ENCODE data around the gene NPAT. TPM values are rescaled to one million over a fixed set of nuclear protein-coding genes. Genes with fewer than 3 reads are reported as not detected.

NPAT gene
- total RNA-seq, 4 donors from 2014 or later = 9.5 to 14.9 (median 12.4) TPM

- Histone ChIP-seq H3K9me3 (no peaks in the 10 kb centered on the region), H3K27me3 (no peaks in the 10 kb centered on the region), H3K4me1 (peaks cover 9 to 57% (median 11%) of the 10 kb centered on the region in 3 donors), H3K36me3 (peaks cover 3 to 29% of the 10 kb centered on the region in 2 donors), H3K27ac (peak overlapping the region in 3 of 4 donors; percentile 84 to 98 (median 95)), H3K4me3 (no peak overlapping the region)
- no peak for ATAC-seq
- WGBS, 2 donors (ENCODE audit: low coverage in 1 of 2) = 83 to 89% methylated on average over 13 to 14 of the region's 14 CpGs
- TF ChIP-seq EP300 (IDR thresholded peaks at IDR 0.05) = no peak
Measured at GRCh38 chr11:108224911-108225786, 2.7 kb upstream of the NPAT start.

GRCh38 chr11:108224366-108224765 is 1.9 kb upstream of the NPAT start:
- H3K36me3 ChIP-seq = peaks cover 3 to 21% of the 10 kb centered on the region in 2 donors
- H3K9me3 ChIP-seq = no peaks in the 10 kb centered on the region
- H3K27ac ChIP-seq = peak overlapping the region; percentile 44 to 98 (median 90)
- WGBS, 2 donors (ENCODE audit: low coverage in 1 of 2) = 69 to 77% methylated on average over 4 of the region's 4 CpGs
- no peaks in the 10 kb centered on the region for H3K27me3 ChIP-seq
- H3K4me1 ChIP-seq = peaks cover 9 to 65% (median 15%) of the 10 kb centered on the region in 3 donors
- peak overlapping the region in 1 of 2 donors; percentile 82 for H3K4me3 ChIP-seq
- no peak for ATAC-seq
- TF ChIP-seq CTCF (IDR thresholded peaks at IDR 0.05) (no peak), POLR2AphosphoS5 (IDR thresholded peaks at IDR 0.05) (no peak), POLR2A (IDR thresholded peaks at IDR 0.05) (no peak), EP300 (IDR thresholded peaks at IDR 0.05) (no peak)

GRCh38 chr11:108223348-108224149 is 1.1 kb upstream of the NPAT start:
- H3K9me3 ChIP-seq = no peaks in the 10 kb centered on the region
- TF ChIP-seq POLR2A (IDR thresholded peaks at IDR 0.05) (no peak), POLR2AphosphoS5 (IDR thresholded peaks at IDR 0.05) (no peak), CTCF (IDR thresholded peaks at IDR 0.05) (no peak), EP300 (IDR thresholded peaks at IDR 0.05) (no peak)
- H3K27ac ChIP-seq = peak overlapping the region; percentile 44 to 98 (median 90)
- H3K4me3 ChIP-seq = peak overlapping the region; percentile 45 to 82
- no peak for ATAC-seq
- H3K36me3 ChIP-seq = peaks cover 0 to 13% of the 10 kb centered on the region in 2 donors
- H3K27me3 ChIP-seq = no peaks in the 10 kb centered on the region
- 6 to 9% methylated on average over 16 to 20 of the region's 20 CpGs for WGBS, 2 donors (ENCODE audit: low coverage in 1 of 2)
- H3K4me1 ChIP-seq = peaks cover 9 to 68% (median 15%) of the 10 kb centered on the region in 3 donors

- Histone ChIP-seq H3K27me3 (no peaks in the 10 kb centered on the region), H3K9me3 (no peaks in the 10 kb centered on the region), H3K36me3 (peaks cover 0 to 3% of the 10 kb centered on the region in 2 donors), H3K27ac (peak overlapping the region; percentile 79 to 98 (median 90)), H3K4me1 (peaks cover 9 to 75% (median 15%) of the 10 kb centered on the region in 3 donors), H3K4me3 (peak overlapping the region; percentile 59 to 82)
- no peak for TF ChIP-seq CTCF (IDR thresholded peaks at IDR 0.05)
- TF ChIP-seq POLR2A (IDR thresholded peaks at IDR 0.05) = no peak
- no peak for TF ChIP-seq EP300 (IDR thresholded peaks at IDR 0.05)
- no peak for TF ChIP-seq POLR2AphosphoS5 (IDR thresholded peaks at IDR 0.05)
- 0 to 1% methylated on average over 13 to 19 of the region's 29 CpGs for WGBS, 2 donors (ENCODE audit: low coverage in 1 of 2)
- no peak for ATAC-seq
Measured at GRCh38 chr11:108221911-108222573, 396 bp downstream of the NPAT start.

- H3K27ac ChIP-seq = peak overlapping the region; percentile 79 to 98 (median 90)
- H3K4me3 ChIP-seq = peak overlapping the region; percentile 59 to 82
- 1 to 3% methylated on average over 12 of the region's 12 CpGs for WGBS, 2 donors (ENCODE audit: low coverage in 1 of 2)
- no peaks in the 10 kb centered on the region for H3K36me3 ChIP-seq
- no peaks in the 10 kb centered on the region for H3K9me3 ChIP-seq
- TF ChIP-seq POLR2A (IDR thresholded peaks at IDR 0.05) (no peak), POLR2AphosphoS5 (IDR thresholded peaks at IDR 0.05) (no peak), CTCF (IDR thresholded peaks at IDR 0.05) (no peak), EP300 (IDR thresholded peaks at IDR 0.05) (no peak)
- peaks cover 9 to 69% (median 15%) of the 10 kb centered on the region in 3 donors for H3K4me1 ChIP-seq
- no peak for ATAC-seq
- H3K27me3 ChIP-seq = no peaks in the 10 kb centered on the region
Measured at GRCh38 chr11:108221371-108221770, 1.1 kb downstream of the NPAT start.

All from gastroesophageal sphincter (tissue), 4 donors.